Measurements from ENCODE around the gene PRKN.

PRKN gene

DNA sequence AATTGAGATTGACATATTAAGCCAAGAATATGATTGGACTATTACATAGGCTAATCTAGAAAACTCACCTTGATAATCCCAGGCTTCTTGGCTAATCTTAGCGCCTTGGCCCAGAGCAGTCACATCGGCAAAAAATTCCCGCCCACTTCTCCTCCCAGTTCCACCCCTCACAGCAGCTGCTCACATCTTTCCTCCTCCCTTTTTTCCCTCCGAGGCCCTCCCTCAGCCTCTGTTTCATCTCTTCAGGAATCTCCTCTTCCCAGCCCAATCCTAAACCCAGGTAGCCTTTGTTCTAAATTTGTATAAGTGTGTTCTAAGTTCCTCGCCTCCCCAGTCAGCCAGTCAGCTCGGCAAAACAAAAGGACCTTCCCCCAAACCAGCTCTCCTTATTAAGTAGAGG, 184.3 kb downstream of the PRKN start:
- no peak for ATAC-seq
- TF ChIP-seq RARB (CRISPR knock-in tag; IDR thresholded peaks at IDR 0.05), result no peak
- no peak for TF ChIP-seq SNAI2 (CRISPR knock-in tag; IDR thresholded peaks at IDR 0.05)
- no peak for TF ChIP-seq ZFP30 (CRISPR knock-in tag; IDR thresholded peaks at IDR 0.05)

- ATAC-seq, result no peak
- TF ChIP-seq, protein P1, sequence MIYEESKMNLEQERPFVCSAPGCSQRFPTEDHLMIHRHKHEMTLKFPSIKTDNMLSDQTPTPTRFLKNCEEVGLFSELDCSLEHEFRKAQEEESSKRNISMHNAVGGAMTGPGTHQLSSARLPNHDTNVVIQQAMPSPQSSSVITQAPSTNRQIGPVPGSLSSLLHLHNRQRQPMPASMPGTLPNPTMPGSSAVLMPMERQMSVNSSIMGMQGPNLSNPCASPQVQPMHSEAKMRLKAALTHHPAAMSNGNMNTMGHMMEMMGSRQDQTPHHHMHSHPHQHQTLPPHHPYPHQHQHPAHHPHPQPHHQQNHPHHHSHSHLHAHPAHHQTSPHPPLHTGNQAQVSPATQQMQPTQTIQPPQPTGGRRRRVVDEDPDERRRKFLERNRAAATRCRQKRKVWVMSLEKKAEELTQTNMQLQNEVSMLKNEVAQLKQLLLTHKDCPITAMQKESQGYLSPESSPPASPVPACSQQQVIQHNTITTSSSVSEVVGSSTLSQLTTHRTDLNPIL (CRISPR knock-in tag; IDR thresholded peaks at IDR 0.05; ENCODE audit: low read depth), result no peak
- TF ChIP-seq OSR1 (CRISPR knock-in tag; IDR thresholded peaks at IDR 0.05) (no peak), GLIS3 (CRISPR knock-in tag; IDR thresholded peaks at IDR 0.05) (no peak), ZNF70 (CRISPR knock-in tag; IDR thresholded peaks at IDR 0.05) (no peak), ZFP3 (CRISPR knock-in tag; IDR thresholded peaks at IDR 0.05) (no peak), ZFP30 (CRISPR knock-in tag; IDR thresholded peaks at IDR 0.05) (no peak), TOX (CRISPR knock-in tag; IDR thresholded peaks at IDR 0.05; ENCODE audit: borderline replicate concordance) (no peak), ISL1 (CRISPR knock-in tag; IDR thresholded peaks at IDR 0.05) (no peak), POU6F1 (CRISPR knock-in tag; IDR thresholded peaks at IDR 0.05; ENCODE audit: borderline replicate concordance, low read depth) (no peak), CSDC2 (CRISPR knock-in tag; IDR thresholded peaks at IDR 0.05) (no peak), ZNF565 (CRISPR knock-in tag; conservative IDR thresholded peaks at IDR 0.05; ENCODE audit: low read depth) (no peak), ESRRG (CRISPR knock-in tag; IDR thresholded peaks at IDR 0.05) (no peak), ZC3H10 (CRISPR knock-in tag; IDR thresholded peaks at IDR 0.05) (no peak), CSRNP3 (CRISPR knock-in tag; IDR thresholded peaks at IDR 0.05) (no peak), SNAI2 (CRISPR knock-in tag; IDR thresholded peaks at IDR 0.05) (no peak), BACH2 (CRISPR knock-in tag; IDR thresholded peaks at IDR 0.05; ENCODE audit: borderline replicate concordance) (no peak)
- TF ChIP-seq, protein P2, sequence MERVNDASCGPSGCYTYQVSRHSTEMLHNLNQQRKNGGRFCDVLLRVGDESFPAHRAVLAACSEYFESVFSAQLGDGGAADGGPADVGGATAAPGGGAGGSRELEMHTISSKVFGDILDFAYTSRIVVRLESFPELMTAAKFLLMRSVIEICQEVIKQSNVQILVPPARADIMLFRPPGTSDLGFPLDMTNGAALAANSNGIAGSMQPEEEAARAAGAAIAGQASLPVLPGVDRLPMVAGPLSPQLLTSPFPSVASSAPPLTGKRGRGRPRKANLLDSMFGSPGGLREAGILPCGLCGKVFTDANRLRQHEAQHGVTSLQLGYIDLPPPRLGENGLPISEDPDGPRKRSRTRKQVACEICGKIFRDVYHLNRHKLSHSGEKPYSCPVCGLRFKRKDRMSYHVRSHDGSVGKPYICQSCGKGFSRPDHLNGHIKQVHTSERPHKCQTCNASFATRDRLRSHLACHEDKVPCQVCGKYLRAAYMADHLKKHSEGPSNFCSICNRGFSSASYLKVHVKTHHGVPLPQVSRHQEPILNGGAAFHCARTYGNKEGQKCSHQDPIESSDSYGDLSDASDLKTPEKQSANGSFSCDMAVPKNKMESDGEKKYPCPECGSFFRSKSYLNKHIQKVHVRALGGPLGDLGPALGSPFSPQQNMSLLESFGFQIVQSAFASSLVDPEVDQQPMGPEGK (CRISPR knock-in tag; IDR thresholded peaks at IDR 0.05; ENCODE audit: borderline replicate concordance), result no peak
- TF ChIP-seq, protein P3, sequence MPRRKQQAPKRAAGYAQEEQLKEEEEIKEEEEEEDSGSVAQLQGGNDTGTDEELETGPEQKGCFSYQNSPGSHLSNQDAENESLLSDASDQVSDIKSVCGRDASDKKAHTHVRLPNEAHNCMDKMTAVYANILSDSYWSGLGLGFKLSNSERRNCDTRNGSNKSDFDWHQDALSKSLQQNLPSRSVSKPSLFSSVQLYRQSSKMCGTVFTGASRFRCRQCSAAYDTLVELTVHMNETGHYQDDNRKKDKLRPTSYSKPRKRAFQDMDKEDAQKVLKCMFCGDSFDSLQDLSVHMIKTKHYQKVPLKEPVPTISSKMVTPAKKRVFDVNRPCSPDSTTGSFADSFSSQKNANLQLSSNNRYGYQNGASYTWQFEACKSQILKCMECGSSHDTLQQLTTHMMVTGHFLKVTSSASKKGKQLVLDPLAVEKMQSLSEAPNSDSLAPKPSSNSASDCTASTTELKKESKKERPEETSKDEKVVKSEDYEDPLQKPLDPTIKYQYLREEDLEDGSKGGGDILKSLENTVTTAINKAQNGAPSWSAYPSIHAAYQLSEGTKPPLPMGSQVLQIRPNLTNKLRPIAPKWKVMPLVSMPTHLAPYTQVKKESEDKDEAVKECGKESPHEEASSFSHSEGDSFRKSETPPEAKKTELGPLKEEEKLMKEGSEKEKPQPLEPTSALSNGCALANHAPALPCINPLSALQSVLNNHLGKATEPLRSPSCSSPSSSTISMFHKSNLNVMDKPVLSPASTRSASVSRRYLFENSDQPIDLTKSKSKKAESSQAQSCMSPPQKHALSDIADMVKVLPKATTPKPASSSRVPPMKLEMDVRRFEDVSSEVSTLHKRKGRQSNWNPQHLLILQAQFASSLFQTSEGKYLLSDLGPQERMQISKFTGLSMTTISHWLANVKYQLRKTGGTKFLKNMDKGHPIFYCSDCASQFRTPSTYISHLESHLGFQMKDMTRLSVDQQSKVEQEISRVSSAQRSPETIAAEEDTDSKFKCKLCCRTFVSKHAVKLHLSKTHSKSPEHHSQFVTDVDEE (CRISPR knock-in tag; IDR thresholded peaks at IDR 0.05), result no peak
Observed at GRCh38 chr6:162541019-162541601, 186.5 kb downstream of the PRKN start.

- TF ChIP-seq ZFP3 (CRISPR knock-in tag; IDR thresholded peaks at IDR 0.05), result no peak
- TF ChIP-seq ZNF8 (CRISPR knock-in tag; IDR thresholded peaks at IDR 0.05), result no peak
- TF ChIP-seq ZNF565 (CRISPR knock-in tag; conservative IDR thresholded peaks at IDR 0.05; ENCODE audit: low read depth), result no peak
- TF ChIP-seq BACH2 (CRISPR knock-in tag; IDR thresholded peaks at IDR 0.05; ENCODE audit: borderline replicate concordance), result no peak
- no peak for TF ChIP-seq POU6F1 (CRISPR knock-in tag; IDR thresholded peaks at IDR 0.05; ENCODE audit: borderline replicate concordance, low read depth)
- TF ChIP-seq, protein P1 (CRISPR knock-in tag; IDR thresholded peaks at IDR 0.05; ENCODE audit: low read depth), result peak; percentile 34; the same call in 1 of the 2 replicates
- TF ChIP-seq, protein P3 (CRISPR knock-in tag; IDR thresholded peaks at IDR 0.05), result no peak
- no peak for TF ChIP-seq OSR1 (CRISPR knock-in tag; IDR thresholded peaks at IDR 0.05)
- ATAC-seq, result no peak
Observed at GRCh38 chr6:162539321-162539720, 188.2 kb downstream of the PRKN start.

Measured in SK-N-SH treated with all-trans-retinoic acid at 6 μM for 48 hours (cell line).